ENCODE results near the gene MPC1.

The MPC1 gene

GRCh38 chr6:166318649-166319600, 63.8 kb downstream of the MPC1 start:
- no peak for TF ChIP-seq HDGF (IDR thresholded peaks at IDR 0.05; ENCODE audit: borderline replicate concordance)
- TF ChIP-seq CTBP1 (IDR thresholded peaks at IDR 0.05; ENCODE audit: borderline replicate concordance): no peak
- TF ChIP-seq SUZ12 (IDR thresholded peaks at IDR 0.05): no peak
- TF ChIP-seq ELF4 (IDR thresholded peaks at IDR 0.05): no peak
- TF ChIP-seq ZNF384 (IDR thresholded peaks at IDR 0.05): no peak
- POLR2A ChIA-PET: no interaction called here
- CTCF ChIA-PET: interaction anchor here (0.6 to 1.2 kb wide), 2 partner anchors 63 to 82 kb away, joined by 3 to 4 read pairs; no protein-coding TSS in a partner anchor
- DNase-seq (ENCODE audit: extremely low spot score): no peak

GRCh38 chr6:166318227-166318626, 64.5 kb downstream of the MPC1 start:
- POLR2A ChIA-PET: no interaction called here
- no peak for TF ChIP-seq ZNF384 (IDR thresholded peaks at IDR 0.05)
- TF ChIP-seq SP1 (IDR thresholded peaks at IDR 0.05): no peak
- TF ChIP-seq PKNOX1 (IDR thresholded peaks at IDR 0.05): no peak
- no peak for TF ChIP-seq BHLHE40 (IDR thresholded peaks at IDR 0.05; ENCODE audit: borderline replicate concordance)
- CTCF ChIA-PET: interaction anchor here (0.6 to 1.2 kb wide), 2 partner anchors 63 to 82 kb away, joined by 3 to 4 read pairs; no protein-coding TSS in a partner anchor
- no peak for DNase-seq (ENCODE audit: extremely low spot score)

GRCh38 chr6:166317261-166318212, 65.2 kb downstream of the MPC1 start:
- POLR2A ChIA-PET: no interaction called here
- no peak for TF ChIP-seq LEF1 (IDR thresholded peaks at IDR 0.05; ENCODE audit: borderline replicate concordance)
- no peak for TF ChIP-seq ARNT (IDR thresholded peaks at IDR 0.05)
- no peak for TF ChIP-seq L3MBTL2 (conservative IDR thresholded peaks at IDR 0.05)
- no peak for TF ChIP-seq FOXM1 (IDR thresholded peaks at IDR 0.05; ENCODE audit: borderline replicate concordance)
- TF ChIP-seq SUZ12 (IDR thresholded peaks at IDR 0.05): no peak
- TF ChIP-seq PKNOX1 (IDR thresholded peaks at IDR 0.05): no peak
- no peak for TF ChIP-seq FOXA1 (IDR thresholded peaks at IDR 0.05)
- TF ChIP-seq BHLHE40 (IDR thresholded peaks at IDR 0.05; ENCODE audit: borderline replicate concordance): no peak
- TF ChIP-seq HDGF (IDR thresholded peaks at IDR 0.05; ENCODE audit: borderline replicate concordance): no peak
- TF ChIP-seq NFRKB (IDR thresholded peaks at IDR 0.05): no peak
- no peak for TF ChIP-seq ZNF384 (IDR thresholded peaks at IDR 0.05)
- no peak for TF ChIP-seq CTBP1 (IDR thresholded peaks at IDR 0.05; ENCODE audit: borderline replicate concordance)
- no peak for TF ChIP-seq ELF4 (IDR thresholded peaks at IDR 0.05)
- no peak for TF ChIP-seq TARDBP (IDR thresholded peaks at IDR 0.05)
- TF ChIP-seq FOXK2 (IDR thresholded peaks at IDR 0.05): no peak
- no peak for TF ChIP-seq SP1 (IDR thresholded peaks at IDR 0.05)
- no peak for DNase-seq (ENCODE audit: extremely low spot score)
- CTCF ChIA-PET: interaction anchor here (0.6 to 1.2 kb wide), 2 partner anchors 64 to 83 kb away, joined by 3 to 4 read pairs; no protein-coding TSS in a partner anchor

- POLR2A ChIA-PET: no interaction called here
- CTCF ChIA-PET: no interaction called here
- no peak for DNase-seq (ENCODE audit: extremely low spot score)
- TF ChIP-seq LEF1 (IDR thresholded peaks at IDR 0.05; ENCODE audit: borderline replicate concordance) (no peak), TARDBP (IDR thresholded peaks at IDR 0.05) (no peak), SUZ12 (IDR thresholded peaks at IDR 0.05) (no peak), PKNOX1 (IDR thresholded peaks at IDR 0.05) (no peak), FOXK2 (IDR thresholded peaks at IDR 0.05) (no peak), ELF4 (IDR thresholded peaks at IDR 0.05) (no peak), L3MBTL2 (conservative IDR thresholded peaks at IDR 0.05) (no peak), CTBP1 (IDR thresholded peaks at IDR 0.05; ENCODE audit: borderline replicate concordance) (no peak), HDGF (IDR thresholded peaks at IDR 0.05; ENCODE audit: borderline replicate concordance) (no peak)
Measured at GRCh38 chr6:166315436-166315835, 67.3 kb downstream of the MPC1 start.
